Measurements from ENCODE around the gene TMEM131. TPM values are rescaled to one million over a fixed set of nuclear protein-coding genes. Genes with fewer than 3 reads are reported as not detected.

Gene TMEM131
- total RNA-seq, 4 donors from 2014 or later, result 39.0 to 58.5 (median 41.3) TPM

DNA sequence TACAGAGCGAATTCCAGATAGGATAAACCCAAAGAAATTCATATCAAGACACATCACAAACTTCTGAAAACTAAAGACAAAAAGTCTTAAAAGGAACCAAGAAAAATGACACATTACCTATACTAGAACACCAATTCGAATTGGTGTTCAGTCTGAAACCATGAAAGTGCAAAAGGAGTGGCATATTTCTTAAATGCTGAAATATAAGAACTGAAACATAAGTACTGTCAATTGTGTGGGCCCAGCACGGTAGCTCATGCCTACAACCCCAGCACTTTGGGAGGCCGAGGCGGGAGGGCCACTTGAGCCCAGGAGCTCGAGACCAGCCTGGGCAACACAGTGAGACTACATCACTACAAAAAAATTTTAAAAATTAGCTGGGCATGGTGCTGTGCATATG lies 43.4 kb downstream of the TMEM131 start:
- no peak for DNase-seq (ENCODE audit: low spot score in 2 of 2)
- 91 to 93% methylated on average over 6 of the region's 6 CpGs for WGBS, 2 donors
- no peak overlapping the region for H3K4me3 ChIP-seq
- TF ChIP-seq EP300 (IDR thresholded peaks at IDR 0.05), result no peak
- TF ChIP-seq, protein P1, sequence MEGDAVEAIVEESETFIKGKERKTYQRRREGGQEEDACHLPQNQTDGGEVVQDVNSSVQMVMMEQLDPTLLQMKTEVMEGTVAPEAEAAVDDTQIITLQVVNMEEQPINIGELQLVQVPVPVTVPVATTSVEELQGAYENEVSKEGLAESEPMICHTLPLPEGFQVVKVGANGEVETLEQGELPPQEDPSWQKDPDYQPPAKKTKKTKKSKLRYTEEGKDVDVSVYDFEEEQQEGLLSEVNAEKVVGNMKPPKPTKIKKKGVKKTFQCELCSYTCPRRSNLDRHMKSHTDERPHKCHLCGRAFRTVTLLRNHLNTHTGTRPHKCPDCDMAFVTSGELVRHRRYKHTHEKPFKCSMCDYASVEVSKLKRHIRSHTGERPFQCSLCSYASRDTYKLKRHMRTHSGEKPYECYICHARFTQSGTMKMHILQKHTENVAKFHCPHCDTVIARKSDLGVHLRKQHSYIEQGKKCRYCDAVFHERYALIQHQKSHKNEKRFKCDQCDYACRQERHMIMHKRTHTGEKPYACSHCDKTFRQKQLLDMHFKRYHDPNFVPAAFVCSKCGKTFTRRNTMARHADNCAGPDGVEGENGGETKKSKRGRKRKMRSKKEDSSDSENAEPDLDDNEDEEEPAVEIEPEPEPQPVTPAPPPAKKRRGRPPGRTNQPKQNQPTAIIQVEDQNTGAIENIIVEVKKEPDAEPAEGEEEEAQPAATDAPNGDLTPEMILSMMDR (IDR thresholded peaks at IDR 0.05), result no peak
- TF ChIP-seq POLR2A (IDR thresholded peaks at IDR 0.05), result no peak
- no peaks in the 10 kb centered on the region for H3K36me3 ChIP-seq
- no peak overlapping the region for H3K27ac ChIP-seq
- peaks cover 0 to 11% (median 6%) of the 10 kb centered on the region in 4 donors for H3K4me1 ChIP-seq
- H3K27me3 ChIP-seq, result no peaks in the 10 kb centered on the region
- no peaks in the 10 kb centered on the region for H3K9me3 ChIP-seq

DNA sequence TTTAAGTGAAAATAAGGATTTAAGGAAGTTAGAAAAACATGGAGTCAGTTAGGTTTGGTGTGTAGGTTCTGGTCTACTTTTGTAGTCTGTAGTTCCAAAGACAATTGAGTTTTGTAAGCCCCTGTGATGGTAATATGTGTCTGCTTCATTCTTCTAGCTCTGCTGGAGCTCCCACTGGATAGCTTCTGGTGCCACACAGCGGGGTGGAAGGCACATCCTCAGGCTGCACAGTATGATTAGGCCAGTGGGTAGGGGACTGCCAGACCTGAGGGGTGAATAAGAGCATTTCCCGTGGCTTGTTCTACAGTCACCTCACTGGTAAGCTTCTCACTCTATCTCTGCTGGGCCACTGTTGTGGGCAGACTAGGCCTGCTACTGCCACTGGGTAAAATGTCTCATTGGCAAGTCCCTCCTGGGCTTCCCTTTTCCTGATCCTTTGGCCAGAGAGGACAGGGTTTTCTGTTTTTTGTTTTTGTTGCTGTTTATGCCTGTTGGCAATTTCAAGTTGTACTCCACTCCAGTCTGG lies 44.5 kb downstream of the TMEM131 start:
- TF ChIP-seq, protein P1 (IDR thresholded peaks at IDR 0.05), result no peak
- TF ChIP-seq EP300 (IDR thresholded peaks at IDR 0.05), result no peak
- Histone ChIP-seq H3K4me3 (no peak overlapping the region), H3K27ac (no peak overlapping the region), H3K27me3 (no peaks in the 10 kb centered on the region), H3K36me3 (no peaks in the 10 kb centered on the region), H3K9me3 (no peaks in the 10 kb centered on the region), H3K4me1 (peaks cover 0 to 15% (median 4%) of the 10 kb centered on the region in 4 donors)
- DNase-seq (ENCODE audit: low spot score in 2 of 2), result no peak
- WGBS, 2 donors, result 85 to 91% methylated on average over 2 of the region's 2 CpGs

DNA sequence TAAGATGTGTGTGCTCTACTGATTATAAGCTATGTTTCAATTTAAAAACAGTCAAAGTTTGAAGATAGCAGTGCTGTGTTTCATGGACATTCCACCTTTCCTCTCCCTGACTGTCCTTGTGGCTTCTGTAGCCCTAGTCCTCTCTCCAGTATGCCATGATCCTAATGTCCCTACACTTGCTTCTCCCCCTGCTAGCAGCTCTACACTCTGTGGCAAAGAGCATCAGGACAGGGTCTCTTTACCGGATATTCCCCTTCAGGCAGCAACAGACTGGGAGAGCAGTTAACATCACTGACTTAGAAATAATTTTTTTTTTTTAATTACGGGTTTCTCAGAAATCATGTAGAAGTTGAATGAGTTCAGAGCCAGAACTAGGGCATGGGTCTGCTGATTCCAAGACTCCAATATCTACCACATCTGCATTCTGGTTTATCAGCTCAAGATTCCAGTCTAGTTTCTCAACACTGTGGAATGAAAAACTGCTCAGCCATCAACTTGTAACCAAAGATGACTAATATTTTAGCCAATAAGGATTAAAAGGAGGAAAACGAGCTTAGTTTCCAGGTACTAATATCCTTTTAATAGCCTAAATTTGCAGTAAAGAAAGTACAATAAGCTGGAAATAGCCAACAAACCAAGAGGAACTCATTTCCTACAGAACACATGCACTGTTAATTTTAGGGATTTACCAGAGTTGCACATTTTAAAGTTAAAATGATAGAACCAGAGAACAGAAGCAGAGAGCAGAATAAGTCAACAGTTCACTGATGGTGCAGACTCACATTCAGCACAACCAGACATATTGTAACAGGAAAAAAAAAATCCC lies 45.2 kb downstream of the TMEM131 start:
- H3K36me3 ChIP-seq, result no peaks in the 10 kb centered on the region
- no peak overlapping the region for H3K4me3 ChIP-seq
- H3K27ac ChIP-seq, result no peak overlapping the region
- TF ChIP-seq, protein P1 (IDR thresholded peaks at IDR 0.05), result no peak
- no peak for TF ChIP-seq POLR2A (IDR thresholded peaks at IDR 0.05)
- TF ChIP-seq EP300 (IDR thresholded peaks at IDR 0.05), result no peak
- DNase-seq (ENCODE audit: low spot score in 2 of 2), result no peak
- no peaks in the 10 kb centered on the region for H3K9me3 ChIP-seq
- no peaks in the 10 kb centered on the region for H3K27me3 ChIP-seq
- H3K4me1 ChIP-seq, result peaks cover 0 to 22% (median 5%) of the 10 kb centered on the region in 4 donors
- WGBS, 2 donors, result 69 to 72% methylated on average over 3 of the region's 3 CpGs

DNA sequence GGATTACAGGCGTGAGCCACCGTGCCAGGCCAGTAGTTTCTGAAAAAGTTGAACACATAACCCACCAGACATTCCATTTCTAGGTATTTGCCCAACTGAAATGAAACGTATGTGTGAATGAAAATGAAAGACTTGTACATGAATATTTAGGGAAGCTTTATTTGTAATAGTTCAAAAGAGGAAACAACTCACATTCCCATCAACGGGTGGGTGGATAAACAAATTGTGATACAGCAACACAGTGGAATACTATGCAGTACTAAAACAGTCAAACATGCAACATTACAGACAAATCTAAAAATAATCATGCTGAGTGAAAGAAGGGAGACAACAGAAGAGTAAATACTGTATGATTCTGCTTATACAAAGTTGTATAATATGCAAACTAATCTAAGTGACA lies 46.8 kb downstream of the TMEM131 start:
- H3K36me3 ChIP-seq, result no peaks in the 10 kb centered on the region
- no peaks in the 10 kb centered on the region for H3K9me3 ChIP-seq
- no peak for DNase-seq (ENCODE audit: low spot score in 2 of 2)
- no peak overlapping the region for H3K27ac ChIP-seq
- H3K27me3 ChIP-seq, result no peaks in the 10 kb centered on the region
- TF ChIP-seq EP300 (IDR thresholded peaks at IDR 0.05) (no peak), POLR2A (IDR thresholded peaks at IDR 0.05) (no peak)
- TF ChIP-seq, protein P1 (IDR thresholded peaks at IDR 0.05), result no peak
- no peak overlapping the region for H3K4me3 ChIP-seq
- peaks cover 0 to 29% (median 9%) of the 10 kb centered on the region in 4 donors for H3K4me1 ChIP-seq
- 78 to 88% methylated on average over 4 of the region's 4 CpGs for WGBS, 2 donors

DNA sequence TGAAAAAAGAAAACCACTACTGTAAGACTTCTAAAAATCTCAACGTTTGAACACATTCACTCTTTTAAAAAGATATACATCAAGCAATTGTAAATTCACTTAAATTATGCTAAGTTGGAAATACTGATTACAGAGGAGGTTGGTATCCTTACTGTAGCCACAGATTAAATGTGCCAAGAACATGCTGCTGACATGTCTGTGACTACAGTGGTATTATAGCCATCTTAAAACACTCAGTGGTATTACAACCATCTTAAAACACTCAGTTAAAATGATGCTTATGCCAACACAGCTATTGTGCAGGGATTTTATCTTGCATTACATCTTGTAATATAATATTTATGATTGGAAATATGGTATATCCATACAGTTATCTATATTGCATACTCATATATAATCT lies 50.0 kb downstream of the TMEM131 start:
- H3K36me3 ChIP-seq, result no peaks in the 10 kb centered on the region
- peaks cover 0 to 24% (median 7%) of the 10 kb centered on the region in 4 donors for H3K4me1 ChIP-seq
- no peak overlapping the region for H3K4me3 ChIP-seq
- 11 to 18% methylated on average over 1 of the region's 1 CpG for WGBS, 2 donors
- TF ChIP-seq EP300 (IDR thresholded peaks at IDR 0.05) (no peak), POLR2A (IDR thresholded peaks at IDR 0.05) (no peak)
- TF ChIP-seq, protein P1 (IDR thresholded peaks at IDR 0.05), result no peak
- no peak for DNase-seq (ENCODE audit: low spot score in 2 of 2)
- no peak overlapping the region for H3K27ac ChIP-seq
- H3K27me3 ChIP-seq, result no peaks in the 10 kb centered on the region
- H3K9me3 ChIP-seq, result peaks cover 0 to 6% (median 2%) of the 10 kb centered on the region in 4 donors
